ENCODE data around the gene COL6A3. TPM values are rescaled to one million over a fixed set of nuclear protein-coding genes. Genes with fewer than 3 reads are reported as not detected.

The COL6A3 gene
- total and polyA plus RNA-seq, 9 of the 15 experiments (the other 6 are each of a cell fraction or from before 2014, with no cell fraction given) = 0.07 to 4.1 (median 1.5) TPM

GRCh38 chr2:237306083-237306786 lies 107.7 kb downstream of the COL6A3 start (continued):
- no peak for TF ChIP-seq ZBTB40 (IDR thresholded peaks at IDR 0.05)
- no peak for TF ChIP-seq ZBTB40 (CRISPR knock-in tag; IDR thresholded peaks at IDR 0.05)
- TF ChIP-seq ZKSCAN3 (CRISPR knock-in tag; IDR thresholded peaks at IDR 0.05) = no peak
- TF ChIP-seq BACH1 (tag; IDR thresholded peaks at IDR 0.05) = no peak

All from K562 (cell line).